ENCODE results near the gene SLC25A29.
"Not testable (repeated sequence)": the region's sequence is repeated elsewhere in the genome, so short reads cannot be mapped to it uniquely, and the experiment has no call there.

SLC25A29 gene, protein sequence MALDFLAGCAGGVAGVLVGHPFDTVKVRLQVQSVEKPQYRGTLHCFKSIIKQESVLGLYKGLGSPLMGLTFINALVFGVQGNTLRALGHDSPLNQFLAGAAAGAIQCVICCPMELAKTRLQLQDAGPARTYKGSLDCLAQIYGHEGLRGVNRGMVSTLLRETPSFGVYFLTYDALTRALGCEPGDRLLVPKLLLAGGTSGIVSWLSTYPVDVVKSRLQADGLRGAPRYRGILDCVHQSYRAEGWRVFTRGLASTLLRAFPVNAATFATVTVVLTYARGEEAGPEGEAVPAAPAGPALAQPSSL

GRCh38 chr14:100306101-100306997 is at the start of gene SLC25A29:
Gene SLC25A29 (minus strand): TSS chr14:100306444. CDS start chr14:100306232, 212 bp downstream.
- H3K27me3 ChIP-seq (ENCODE audit: control insufficient read depth, insufficient read depth, low read length): no peaks in the 10 kb centered on the region
- peak within 1 kb of the TSS; percentile 85 for H3K9ac ChIP-seq (ENCODE audit: low read depth, low read length)
- peak within 1 kb of the TSS; percentile 83 for H3K27ac ChIP-seq (ENCODE audit: low read depth, low read length)
- H3K9me3 ChIP-seq (ENCODE audit: control insufficient read depth, insufficient read depth, low read length): no peaks in the 10 kb centered on the region
- H3K4me1 ChIP-seq (ENCODE audit: control insufficient read depth, insufficient read depth, low read length): peaks cover 27% of the 10 kb centered on the region
- H3K36me3 ChIP-seq (ENCODE audit: control insufficient read depth, insufficient read depth, low read length): peaks cover 6% of the 10 kb centered on the region; the same call in 1 of the 2 replicates
- H3K4me3 ChIP-seq (ENCODE audit: low read depth, low read length): peak within 1 kb of the TSS; percentile 77

DNA sequence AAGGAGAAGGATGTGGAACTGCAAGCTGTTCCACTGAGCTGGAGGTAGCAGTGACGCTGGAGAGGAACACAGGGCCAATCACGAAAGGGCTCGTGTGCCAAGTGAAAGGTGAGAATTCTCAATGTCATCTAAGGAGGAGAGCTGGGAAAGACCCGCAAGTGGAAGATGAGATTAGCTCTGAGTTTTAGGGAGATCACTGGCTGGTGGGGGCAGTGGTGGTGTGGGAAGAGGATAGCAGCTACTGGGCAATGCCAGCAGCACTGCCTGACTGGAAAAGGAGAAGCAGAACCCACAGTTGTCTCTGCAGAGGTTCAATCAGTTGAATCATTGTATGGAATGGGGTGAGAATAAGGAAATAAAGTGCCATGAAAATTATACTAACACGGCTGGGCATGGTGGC is 44.7 kb upstream of the SLC25A29 start:
- Histone ChIP-seq H3K36me3 (ENCODE audit: control insufficient read depth, insufficient read depth, low read length) (peaks cover 85% of the 10 kb centered on the region), H3K9me3 (ENCODE audit: control insufficient read depth, insufficient read depth, low read length) (no peaks in the 10 kb centered on the region; the same call in 1 of the 2 replicates), H3K27me3 (ENCODE audit: control insufficient read depth, insufficient read depth, low read length) (no peaks in the 10 kb centered on the region), H3K9ac (ENCODE audit: low read depth, low read length) (no peak overlapping the region), H3K4me1 (ENCODE audit: control insufficient read depth, insufficient read depth, low read length) (no peaks in the 10 kb centered on the region), H3K4me3 (ENCODE audit: low read depth, low read length) (no peak overlapping the region), H3K27ac (ENCODE audit: low read depth, low read length) (no peak overlapping the region)

DNA sequence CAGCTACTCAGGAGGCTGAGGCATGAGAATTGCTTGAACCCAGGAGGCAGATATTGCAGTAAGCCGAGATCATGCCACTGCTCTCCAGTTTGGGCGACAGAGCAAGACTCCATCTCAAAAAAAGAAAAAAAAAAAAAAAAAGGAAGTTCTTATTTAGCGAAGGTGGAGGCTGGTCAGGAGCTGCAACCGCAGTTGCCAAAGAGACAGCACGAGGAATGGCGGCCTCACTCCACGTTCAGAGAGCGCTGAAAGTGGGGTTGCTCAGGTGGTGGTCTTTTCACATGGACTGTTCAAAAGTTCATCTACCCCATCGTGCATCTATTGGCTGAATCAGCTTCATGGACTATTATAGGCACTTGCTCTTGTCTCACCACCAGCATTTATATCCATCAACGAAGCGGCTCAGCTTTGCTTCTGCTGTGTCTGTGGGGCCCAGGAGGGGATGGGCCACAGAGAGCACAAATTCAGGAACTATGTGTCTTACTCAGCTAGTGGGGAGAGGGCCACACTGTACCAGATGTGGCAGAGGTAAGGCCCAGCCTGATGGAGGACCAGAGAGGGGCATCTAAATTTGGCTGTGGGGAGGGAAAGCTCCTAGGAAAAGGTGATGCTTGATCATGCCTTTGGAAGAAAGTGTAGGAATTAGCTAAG is 44.2 kb upstream of the SLC25A29 start:
- H3K27ac ChIP-seq (ENCODE audit: low read depth, low read length): no peak overlapping the region
- H3K36me3 ChIP-seq (ENCODE audit: control insufficient read depth, insufficient read depth, low read length): peaks cover 83% of the 10 kb centered on the region

GRCh38 chr14:100348784-100349685 is 42.8 kb upstream of the SLC25A29 start:
- Histone ChIP-seq H3K27me3 (ENCODE audit: control insufficient read depth, insufficient read depth, low read length) (no peaks in the 10 kb centered on the region), H3K9ac (ENCODE audit: low read depth, low read length) (no peak overlapping the region), H3K4me3 (ENCODE audit: low read depth, low read length) (no peak overlapping the region), H3K9me3 (ENCODE audit: control insufficient read depth, insufficient read depth, low read length) (no peaks in the 10 kb centered on the region; the same call in 1 of the 2 replicates), H3K4me1 (ENCODE audit: control insufficient read depth, insufficient read depth, low read length) (no peaks in the 10 kb centered on the region), H3K27ac (ENCODE audit: low read depth, low read length) (no peak overlapping the region), H3K36me3 (ENCODE audit: control insufficient read depth, insufficient read depth, low read length) (peaks cover 72% of the 10 kb centered on the region)

More for the DNA sequence above, 44.2 kb upstream of the SLC25A29 start:
- Histone ChIP-seq H3K9ac (ENCODE audit: low read depth, low read length) (no peak overlapping the region), H3K9me3 (ENCODE audit: control insufficient read depth, insufficient read depth, low read length) (no peaks in the 10 kb centered on the region; the same call in 1 of the 2 replicates), H3K4me3 (ENCODE audit: low read depth, low read length) (no peak overlapping the region), H3K4me1 (ENCODE audit: control insufficient read depth, insufficient read depth, low read length) (no peaks in the 10 kb centered on the region), H3K27me3 (ENCODE audit: control insufficient read depth, insufficient read depth, low read length) (no peaks in the 10 kb centered on the region)

DNA sequence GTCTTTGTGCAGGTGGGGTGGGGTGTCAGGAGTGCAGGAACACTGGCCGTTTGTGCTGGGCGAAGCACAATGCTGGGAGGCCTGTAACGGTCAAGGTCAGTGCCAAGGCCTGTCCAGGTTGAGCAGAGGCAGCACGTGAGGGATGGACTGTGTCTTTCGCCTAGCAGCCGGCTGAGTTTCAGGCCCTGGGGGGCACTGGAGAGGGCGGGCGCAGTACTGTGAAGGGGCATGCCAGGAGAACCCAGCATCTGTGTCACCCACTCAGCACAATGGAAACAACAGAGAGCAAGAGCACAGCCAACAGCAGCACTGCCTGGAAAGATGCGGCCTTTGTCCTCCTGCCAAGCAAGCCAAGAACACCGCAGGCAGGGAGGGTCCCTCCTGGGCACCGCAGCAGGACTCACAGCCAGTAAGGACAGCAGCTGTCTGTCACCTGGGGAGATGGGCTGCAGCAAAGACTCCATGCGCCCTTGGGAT is 42.0 kb upstream of the SLC25A29 start:
- Histone ChIP-seq H3K4me3 (ENCODE audit: low read depth, low read length) (no peak overlapping the region), H3K27ac (ENCODE audit: low read depth, low read length) (no peak overlapping the region), H3K36me3 (ENCODE audit: control insufficient read depth, insufficient read depth, low read length) (peaks cover 67% of the 10 kb centered on the region), H3K9me3 (ENCODE audit: control insufficient read depth, insufficient read depth, low read length) (no peaks in the 10 kb centered on the region; the same call in 1 of the 2 replicates), H3K9ac (ENCODE audit: low read depth, low read length) (no peak overlapping the region), H3K27me3 (ENCODE audit: control insufficient read depth, insufficient read depth, low read length) (no peaks in the 10 kb centered on the region), H3K4me1 (ENCODE audit: control insufficient read depth, insufficient read depth, low read length) (no peaks in the 10 kb centered on the region)

DNA sequence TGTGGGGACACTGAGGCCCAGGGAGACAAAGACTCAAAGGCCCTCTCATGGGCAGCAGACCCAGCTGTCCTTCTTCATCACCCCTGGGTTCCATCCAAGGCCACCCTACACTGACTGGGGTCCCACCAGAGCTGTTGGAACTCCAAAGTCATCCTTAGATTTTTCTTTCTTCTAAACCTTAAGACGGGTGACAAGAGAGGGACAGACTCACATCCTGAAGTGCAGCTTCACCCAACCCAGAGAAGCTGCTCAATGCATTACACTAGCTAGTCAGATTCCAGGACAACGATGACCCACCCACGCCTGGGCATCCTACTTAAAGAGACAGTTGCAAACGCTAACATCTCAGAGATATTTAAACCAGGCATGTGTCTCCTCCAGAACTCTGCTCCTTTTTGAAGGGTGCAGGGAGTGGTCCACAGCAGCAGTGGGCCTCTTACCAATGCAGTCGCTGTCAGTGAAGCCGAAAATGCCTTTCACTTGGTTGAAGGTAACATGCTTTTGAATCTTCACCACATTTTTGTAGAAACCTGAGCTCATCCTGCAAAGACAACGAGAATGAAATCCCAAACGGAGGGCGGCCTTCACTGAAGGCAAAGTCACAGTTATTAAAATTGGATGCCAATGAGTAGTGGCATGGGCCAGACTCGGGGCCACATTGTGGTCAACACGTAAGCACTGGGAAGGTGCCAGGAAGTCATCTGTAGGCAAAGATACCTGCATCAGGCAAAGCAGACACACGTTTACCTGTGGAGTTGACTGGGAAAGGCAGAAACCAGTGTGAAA is 40.3 kb upstream of the SLC25A29 start:
- H3K27me3 ChIP-seq (ENCODE audit: control insufficient read depth, insufficient read depth, low read length): no peaks in the 10 kb centered on the region
- no peak overlapping the region for H3K4me3 ChIP-seq (ENCODE audit: low read depth, low read length)
- H3K9me3 ChIP-seq (ENCODE audit: control insufficient read depth, insufficient read depth, low read length): no peaks in the 10 kb centered on the region; the same call in 1 of the 2 replicates
- no peak overlapping the region for H3K27ac ChIP-seq (ENCODE audit: low read depth, low read length)
- H3K4me1 ChIP-seq (ENCODE audit: control insufficient read depth, insufficient read depth, low read length): no peaks in the 10 kb centered on the region
- peaks cover 72% of the 10 kb centered on the region for H3K36me3 ChIP-seq (ENCODE audit: control insufficient read depth, insufficient read depth, low read length)
- no peak overlapping the region for H3K9ac ChIP-seq (ENCODE audit: low read depth, low read length)

GRCh38 chr14:100345711-100346110 is 39.5 kb upstream of the SLC25A29 start:
- no peaks in the 10 kb centered on the region for H3K4me1 ChIP-seq (ENCODE audit: control insufficient read depth, insufficient read depth, low read length)
- H3K9ac ChIP-seq (ENCODE audit: low read depth, low read length): no peak overlapping the region
- H3K9me3 ChIP-seq (ENCODE audit: control insufficient read depth, insufficient read depth, low read length): no peaks in the 10 kb centered on the region; the same call in 1 of the 2 replicates
- no peak overlapping the region for H3K27ac ChIP-seq (ENCODE audit: low read depth, low read length)
- peaks cover 71% of the 10 kb centered on the region for H3K36me3 ChIP-seq (ENCODE audit: control insufficient read depth, insufficient read depth, low read length)
- no peaks in the 10 kb centered on the region for H3K27me3 ChIP-seq (ENCODE audit: control insufficient read depth, insufficient read depth, low read length)
- H3K4me3 ChIP-seq (ENCODE audit: low read depth, low read length): no peak overlapping the region

GRCh38 chr14:100344657-100345056 is 38.4 kb upstream of the SLC25A29 start:
- not testable (repeated sequence) for H3K27me3 ChIP-seq (ENCODE audit: control insufficient read depth, insufficient read depth, low read length); H3K9me3 ChIP-seq (ENCODE audit: control insufficient read depth, insufficient read depth, low read length); H3K4me1 ChIP-seq (ENCODE audit: control insufficient read depth, insufficient read depth, low read length); H3K27ac ChIP-seq (ENCODE audit: low read depth, low read length); H3K4me3 ChIP-seq (ENCODE audit: low read depth, low read length); H3K9ac ChIP-seq (ENCODE audit: low read depth, low read length)
- peaks cover 73% of the 10 kb centered on the region for H3K36me3 ChIP-seq (ENCODE audit: control insufficient read depth, insufficient read depth, low read length)

GRCh38 chr14:100342826-100343225 is 36.6 kb upstream of the SLC25A29 start:
- not testable (repeated sequence) for H3K4me1 ChIP-seq (ENCODE audit: control insufficient read depth, insufficient read depth, low read length); H3K4me3 ChIP-seq (ENCODE audit: low read depth, low read length); H3K9ac ChIP-seq (ENCODE audit: low read depth, low read length); H3K27me3 ChIP-seq (ENCODE audit: control insufficient read depth, insufficient read depth, low read length); H3K9me3 ChIP-seq (ENCODE audit: control insufficient read depth, insufficient read depth, low read length); H3K27ac ChIP-seq (ENCODE audit: low read depth, low read length)
- peaks cover 62% of the 10 kb centered on the region for H3K36me3 ChIP-seq (ENCODE audit: control insufficient read depth, insufficient read depth, low read length)

Data from HUES48 (cell line).